ENCODE results near the gene AGL. TPM values are rescaled to one million over a fixed set of nuclear protein-coding genes. Genes with fewer than 3 reads are reported as not detected.
"Not testable (repeated sequence)": the region's sequence is repeated elsewhere in the genome, so short reads cannot be mapped to it uniquely, and the experiment has no call there.

AGL gene
- total and polyA plus RNA-seq, 7 donors: 8.4 to 159 (median 110) TPM

DNA sequence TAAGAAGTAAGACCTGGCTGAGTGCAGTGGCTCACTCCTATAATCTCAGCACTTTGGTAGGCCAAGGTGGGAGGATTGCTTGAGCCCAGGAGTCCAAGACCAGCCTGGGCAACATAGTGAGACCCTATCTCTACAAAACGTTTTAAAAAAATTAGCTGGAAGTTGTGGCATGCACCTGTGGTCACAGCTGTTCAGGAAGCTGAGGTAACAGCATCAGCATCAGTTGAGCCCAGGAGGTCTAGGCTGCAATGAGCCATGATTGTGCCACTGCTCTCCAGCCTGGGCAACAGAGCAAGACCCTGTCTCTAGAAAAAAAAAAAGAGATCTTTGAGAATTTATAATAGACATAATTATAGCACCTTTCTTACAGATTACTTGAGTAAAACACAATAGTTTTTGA lies 36.0 kb downstream of the AGL start:
- intact Hi-C loops (cut with DNase I): loop anchor here in 1 of 2 donors (5.0 kb wide), 1 partner anchor 261 kb away; no protein-coding TSS in a partner anchor
- no peak overlapping the region for H3K4me3 ChIP-seq
- no peak overlapping the region for H3K27ac ChIP-seq
- ATAC-seq (no peak), DNase-seq (no peak)
- H3K9me3 ChIP-seq: no peaks in the 10 kb centered on the region
- H3K36me3 ChIP-seq (ENCODE audit: insufficient read depth in 1 of 2, low read depth in 1 of 2): peaks cover 8 to 100% of the 10 kb centered on the region in 2 donors
- H3K4me1 ChIP-seq: no peaks in the 10 kb centered on the region
- WGBS, 3 donors: 22 to 62% (median 37%) methylated on average over 1 of the region's 1 CpG
- TF ChIP-seq, protein P1, sequence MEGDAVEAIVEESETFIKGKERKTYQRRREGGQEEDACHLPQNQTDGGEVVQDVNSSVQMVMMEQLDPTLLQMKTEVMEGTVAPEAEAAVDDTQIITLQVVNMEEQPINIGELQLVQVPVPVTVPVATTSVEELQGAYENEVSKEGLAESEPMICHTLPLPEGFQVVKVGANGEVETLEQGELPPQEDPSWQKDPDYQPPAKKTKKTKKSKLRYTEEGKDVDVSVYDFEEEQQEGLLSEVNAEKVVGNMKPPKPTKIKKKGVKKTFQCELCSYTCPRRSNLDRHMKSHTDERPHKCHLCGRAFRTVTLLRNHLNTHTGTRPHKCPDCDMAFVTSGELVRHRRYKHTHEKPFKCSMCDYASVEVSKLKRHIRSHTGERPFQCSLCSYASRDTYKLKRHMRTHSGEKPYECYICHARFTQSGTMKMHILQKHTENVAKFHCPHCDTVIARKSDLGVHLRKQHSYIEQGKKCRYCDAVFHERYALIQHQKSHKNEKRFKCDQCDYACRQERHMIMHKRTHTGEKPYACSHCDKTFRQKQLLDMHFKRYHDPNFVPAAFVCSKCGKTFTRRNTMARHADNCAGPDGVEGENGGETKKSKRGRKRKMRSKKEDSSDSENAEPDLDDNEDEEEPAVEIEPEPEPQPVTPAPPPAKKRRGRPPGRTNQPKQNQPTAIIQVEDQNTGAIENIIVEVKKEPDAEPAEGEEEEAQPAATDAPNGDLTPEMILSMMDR (IDR thresholded peaks at IDR 0.05): no peak
- no peaks in the 10 kb centered on the region for H3K27me3 ChIP-seq (ENCODE audit: insufficient read depth in 3 of 3, low read length in 2 of 3)

DNA sequence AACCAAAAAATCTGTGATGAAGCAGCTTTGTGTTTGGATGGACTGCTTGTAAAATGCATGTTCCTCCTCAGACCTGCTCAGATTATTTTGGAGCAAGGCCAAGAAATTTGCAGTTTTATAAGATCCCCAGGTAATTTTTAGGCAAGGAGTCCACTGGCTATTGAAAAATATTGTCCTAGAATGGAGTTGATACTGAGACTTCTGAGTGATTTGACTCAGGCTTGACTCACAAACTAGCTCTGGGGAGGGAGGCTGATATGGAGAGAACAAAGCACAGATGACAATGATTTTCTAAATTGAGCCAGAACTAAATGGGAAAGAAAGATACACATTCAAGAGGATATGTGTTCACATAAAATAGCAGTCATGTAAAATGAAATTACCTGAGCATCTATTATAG lies 36.7 kb downstream of the AGL start:
- no peaks in the 10 kb centered on the region for H3K4me1 ChIP-seq
- H3K9me3 ChIP-seq: no peaks in the 10 kb centered on the region
- intact Hi-C loops (cut with DNase I): loop anchor here in 1 of 2 donors (5.0 kb wide), 1 partner anchor 260 kb away; no protein-coding TSS in a partner anchor
- DNase-seq (no peak), ATAC-seq (no peak)
- TF ChIP-seq, protein P1 (IDR thresholded peaks at IDR 0.05): no peak
- no peak overlapping the region for H3K4me3 ChIP-seq
- no peaks in the 10 kb centered on the region for H3K27me3 ChIP-seq (ENCODE audit: insufficient read depth in 3 of 3, low read length in 2 of 3)
- H3K27ac ChIP-seq: no peak overlapping the region
- H3K36me3 ChIP-seq (ENCODE audit: insufficient read depth in 1 of 2, low read depth in 1 of 2): peaks cover 6 to 100% of the 10 kb centered on the region in 2 donors

GRCh38 chr1:99887890-99888289 lies 37.7 kb downstream of the AGL start:
- TF ChIP-seq, protein P1 (IDR thresholded peaks at IDR 0.05): no peak
- DNase-seq: no peak
- WGBS, 3 donors: 96 to 98% (median 98%) methylated on average over 2 of the region's 2 CpGs
- Histone ChIP-seq H3K27ac (no peak overlapping the region), H3K4me3 (no peak overlapping the region), H3K9me3 (no peaks in the 10 kb centered on the region), H3K4me1 (no peaks in the 10 kb centered on the region), H3K36me3 (ENCODE audit: insufficient read depth in 1 of 2, low read depth in 1 of 2) (peaks cover 6 to 100% of the 10 kb centered on the region in 2 donors), H3K27me3 (ENCODE audit: insufficient read depth in 3 of 3, low read length in 2 of 3) (no peaks in the 10 kb centered on the region)
- intact Hi-C loops (cut with DNase I): loop anchor here in 1 of 2 donors (5.0 kb wide), 1 partner anchor 259 kb away; no protein-coding TSS in a partner anchor
- no peak for ATAC-seq

DNA sequence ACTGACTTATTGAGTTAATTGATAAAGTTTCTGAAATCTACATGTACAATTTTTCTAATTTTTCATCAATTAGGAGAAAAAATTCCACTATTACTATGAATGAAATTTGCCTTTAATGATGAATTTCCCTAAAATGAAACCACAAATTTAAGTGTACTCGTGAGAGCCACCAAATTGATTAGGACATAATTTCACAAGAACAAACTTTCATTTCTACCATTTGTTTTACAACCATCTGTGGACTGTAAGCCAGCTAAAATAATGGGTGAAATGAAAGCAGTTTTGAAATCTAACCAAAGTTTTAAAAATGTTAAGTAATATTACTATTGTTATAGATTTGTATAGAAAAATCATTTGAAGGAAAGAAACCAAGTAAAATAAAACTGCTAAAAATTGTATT lies 41.8 kb downstream of the AGL start:
- H3K4me3 ChIP-seq: no peak overlapping the region
- H3K27ac ChIP-seq: no peak overlapping the region
- DNase-seq (no peak), ATAC-seq (no peak)
- TF ChIP-seq, protein P1 (IDR thresholded peaks at IDR 0.05): no peak
- no peaks in the 10 kb centered on the region for H3K9me3 ChIP-seq
- H3K27me3 ChIP-seq (ENCODE audit: insufficient read depth in 3 of 3, low read length in 2 of 3): no peaks in the 10 kb centered on the region
- 72 to 80% (median 73%) methylated on average over 1 of the region's 1 CpG for WGBS, 3 donors
- peaks cover 0 to 100% of the 10 kb centered on the region in 2 donors for H3K36me3 ChIP-seq (ENCODE audit: insufficient read depth in 1 of 2, low read depth in 1 of 2)
- H3K4me1 ChIP-seq: no peaks in the 10 kb centered on the region
- intact Hi-C loops (cut with DNase I): no loop called here

DNA sequence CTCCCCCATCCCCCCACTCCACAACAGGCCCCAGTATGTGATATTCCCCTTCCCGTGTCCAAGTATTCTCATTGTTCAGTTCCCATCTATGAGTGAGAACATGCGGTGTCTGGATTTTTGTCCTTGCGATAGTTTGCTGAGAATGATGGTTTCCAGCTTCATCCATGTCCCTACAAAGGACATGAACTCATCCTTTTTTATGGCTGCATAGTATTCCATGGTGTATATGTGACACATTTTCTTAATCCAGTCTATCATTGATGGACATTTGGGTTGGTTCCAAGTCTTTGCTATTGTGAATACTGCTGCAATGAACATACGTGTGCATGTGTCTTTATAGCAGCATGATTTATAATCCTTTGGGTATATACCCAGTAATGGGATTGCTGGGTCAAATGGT lies 53.1 kb downstream of the AGL start:
- intact Hi-C loops (cut with DNase I): loop anchor here in 1 of 2 donors (10.0 kb wide), 1 partner anchor 372 kb away; no protein-coding TSS in a partner anchor
- WGBS, 3 donors: 92 to 97% (median 93%) methylated on average over 4 of the region's 4 CpGs
- H3K27ac ChIP-seq: not testable (repeated sequence)

More for the DNA sequence above, 53.1 kb downstream of the AGL start:
- DNase-seq; H3K9me3 ChIP-seq; H3K4me3 ChIP-seq; H3K27me3 ChIP-seq (ENCODE audit: insufficient read depth in 3 of 3, low read length in 2 of 3); ATAC-seq; H3K4me1 ChIP-seq: not testable (repeated sequence)
- H3K36me3 ChIP-seq (ENCODE audit: insufficient read depth in 1 of 2, low read depth in 1 of 2): peaks cover 10 to 88% of the 10 kb centered on the region in 2 donors
